ENCODE data around the gene ZNF534.
"Not testable (repeated sequence)": the region's sequence is repeated elsewhere in the genome, so short reads cannot be mapped to it uniquely, and the experiment has no call there.

The ZNF534 gene

GRCh38 chr19:52428937-52429336 lies at the start of gene ZNF534:
ZNF534 (plus strand) TSS chr19:52429148; CDS start chr19:52431475, 2,327 bp downstream.
- no peak for DNase-seq

GRCh38 chr19:52391135-52391534 lies 37.8 kb upstream of the ZNF534 start:
- peak; percentile 29 for DNase-seq

- peak; percentile 98 for DNase-seq
Measured at GRCh38 chr19:52397310-52398080, 31.5 kb upstream of the ZNF534 start, which contains the start of gene ZNF528. ZNF528 (plus strand) TSS chr19:52397849; CDS start chr19:52402014, 4,165 bp downstream.

- peak; percentile 72 for DNase-seq
Measured at GRCh38 chr19:52398081-52398441, 30.9 kb upstream of the ZNF534 start.

GRCh38 chr19:52410276-52410675 lies 18.7 kb upstream of the ZNF534 start:
- DNase-seq: no peak

- DNase-seq: no peak
Measured at GRCh38 chr19:52415711-52416110, 13.2 kb upstream of the ZNF534 start.

GRCh38 chr19:52442179-52442578 lies 13.2 kb downstream of the ZNF534 start:
- DNase-seq: no peak

- DNase-seq: no peak
Measured at GRCh38 chr19:52444506-52444905, 15.6 kb downstream of the ZNF534 start.

GRCh38 chr19:52451241-52451640 lies 22.3 kb downstream of the ZNF534 start:
- DNase-seq: no peak

- peak; percentile 98 for DNase-seq
Measured at GRCh38 chr19:52453324-52454094, 24.6 kb downstream of the ZNF534 start, which contains the start of gene ZNF578. ZNF578 (plus strand) TSS chr19:52453553; CDS start chr19:52501846, 48,293 bp downstream.

- no peak for DNase-seq
Measured at GRCh38 chr19:52464798-52465470, 36.0 kb downstream of the ZNF534 start.

GRCh38 chr19:52473655-52474350 lies 44.9 kb downstream of the ZNF534 start:
- DNase-seq: peak; percentile 27

- DNase-seq: no peak
Measured at GRCh38 chr19:52474351-52475127, 45.6 kb downstream of the ZNF534 start.

- DNase-seq: peak; percentile 88
Measured at GRCh38 chr19:52484111-52484743, 55.3 kb downstream of the ZNF534 start.

GRCh38 chr19:52485064-52485463 lies 56.1 kb downstream of the ZNF534 start:
- DNase-seq: not testable (repeated sequence)

GRCh38 chr19:52485561-52486240 lies 56.8 kb downstream of the ZNF534 start:
- peak; percentile 71 for DNase-seq

GRCh38 chr19:52492201-52492993 lies 63.4 kb downstream of the ZNF534 start:
- no peak for DNase-seq

GRCh38 chr19:52492994-52493470 lies 64.1 kb downstream of the ZNF534 start:
- no peak for DNase-seq

- DNase-seq: no peak
Measured at GRCh38 chr19:52494518-52494917, 65.6 kb downstream of the ZNF534 start.

- DNase-seq: no peak
Measured at GRCh38 chr19:52498571-52498970, 69.6 kb downstream of the ZNF534 start.
